Measurements from ENCODE around the gene TSPAN17.

TSPAN17 gene

DNA sequence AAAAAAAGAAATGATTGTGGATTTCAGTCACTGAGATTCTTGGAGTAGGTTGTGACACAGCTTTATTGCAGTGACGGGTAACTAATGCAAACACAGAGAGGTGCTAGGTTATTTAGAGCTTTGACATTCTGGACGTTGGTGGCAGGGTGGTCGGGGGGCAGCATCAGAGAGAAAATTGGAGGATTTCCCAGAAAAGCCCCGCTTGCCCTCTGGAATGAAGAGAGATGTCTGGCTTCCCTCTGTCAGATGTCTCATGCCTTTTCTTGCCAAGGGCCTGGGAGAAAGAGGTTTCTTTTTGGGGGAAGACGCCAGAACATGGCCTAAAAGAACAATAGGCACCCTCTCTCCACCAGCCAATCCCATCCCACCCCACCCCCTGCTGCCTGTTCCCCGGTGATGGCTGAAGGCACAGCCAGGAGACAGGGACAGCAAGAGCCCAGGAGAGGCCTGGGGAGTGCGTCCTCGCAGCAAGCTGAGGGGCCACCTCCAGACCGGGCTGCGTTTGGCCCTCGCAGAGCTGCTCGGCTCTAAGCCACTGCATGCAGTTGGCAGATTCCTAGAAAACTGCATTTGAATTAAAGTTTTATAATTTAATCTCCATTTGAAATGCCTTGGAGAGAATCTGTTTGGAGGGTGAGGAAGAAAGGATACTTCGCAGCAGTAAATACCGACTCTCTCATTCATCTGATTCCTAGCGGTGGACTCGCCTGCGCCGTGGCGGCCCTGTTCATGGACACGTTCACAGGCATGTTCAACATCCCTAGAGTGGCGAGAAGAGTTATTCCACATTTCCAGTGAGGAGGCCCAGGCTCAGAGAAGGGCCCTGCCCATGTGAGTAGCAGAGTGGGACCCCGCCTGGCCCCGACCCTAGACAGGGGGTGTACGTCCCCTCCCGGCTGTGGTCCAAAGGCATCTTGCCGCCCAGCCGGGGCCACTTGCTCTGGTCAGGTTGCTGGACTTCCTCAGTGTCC lies 55.7 kb downstream of the TSPAN17 start:
- DNase-seq (ENCODE audit: low read depth in 1 of 2, low spot score in 1 of 2): no peak

DNA sequence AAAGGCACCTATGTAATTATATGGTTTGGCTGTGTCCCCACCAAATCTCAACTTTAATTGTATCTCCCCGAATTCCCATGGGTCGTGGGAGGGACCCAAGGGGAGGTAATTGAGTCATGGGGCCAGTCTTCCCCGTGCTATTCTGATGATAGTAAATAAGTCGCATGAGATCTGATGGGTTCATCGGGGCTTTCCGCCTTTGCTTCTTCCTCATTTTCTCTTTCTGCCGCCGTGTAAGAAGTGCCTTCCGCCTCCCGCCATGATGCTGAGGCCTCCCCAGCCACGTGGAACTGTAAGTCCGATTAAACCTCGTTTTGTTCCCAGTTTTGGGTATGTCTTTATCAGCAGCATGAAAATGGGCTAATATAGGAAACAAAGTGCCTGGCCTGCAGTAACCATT lies 56.6 kb downstream of the TSPAN17 start:
- no peak for DNase-seq (ENCODE audit: low read depth in 1 of 2, low spot score in 1 of 2)

DNA sequence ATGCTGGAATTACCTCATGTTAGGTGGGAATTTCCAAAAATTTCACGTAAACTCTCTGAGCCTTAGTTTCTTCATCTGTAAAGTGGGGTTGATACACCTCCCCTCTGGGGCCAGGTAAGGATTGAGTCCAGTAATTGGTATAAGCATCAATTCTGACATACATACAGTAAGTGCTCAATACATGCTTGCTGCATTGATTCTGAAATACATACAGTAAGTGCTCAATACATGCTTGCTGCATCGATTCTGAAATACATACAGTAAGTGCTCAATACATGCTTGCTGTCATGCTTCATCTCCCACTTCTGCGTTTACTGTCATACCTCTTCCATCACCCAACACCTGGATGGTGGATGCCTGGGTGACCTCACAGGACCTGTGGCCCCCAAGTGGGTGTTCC lies 57.1 kb downstream of the TSPAN17 start:
- DNase-seq (ENCODE audit: low read depth in 1 of 2, low spot score in 1 of 2): no peak

DNA sequence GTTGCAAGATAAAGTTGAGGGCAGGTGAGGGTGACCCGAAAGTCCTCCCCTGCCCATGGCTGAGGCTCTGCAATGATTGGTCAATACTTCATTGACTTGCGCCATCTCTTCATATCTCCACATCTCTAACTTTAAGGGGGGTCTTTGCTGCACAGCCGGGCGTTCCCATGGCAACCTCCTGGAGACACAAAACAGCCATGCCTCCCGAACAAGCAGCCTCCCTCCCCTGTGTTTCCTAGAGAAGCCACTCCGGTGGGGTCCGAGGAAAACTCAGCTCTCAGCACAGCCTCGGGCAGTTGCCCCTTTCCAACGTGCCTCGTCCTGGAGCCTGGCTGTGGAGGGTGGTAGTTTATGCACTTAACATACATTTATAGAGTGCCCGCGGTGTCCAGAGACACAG lies 57.5 kb downstream of the TSPAN17 start:
- no peak for DNase-seq (ENCODE audit: low read depth in 1 of 2, low spot score in 1 of 2)
